ENCODE data around the gene DIABLO.
"Not testable (repeated sequence)": the region's sequence is repeated elsewhere in the genome, so short reads cannot be mapped to it uniquely, and the experiment has no call there.

DIABLO gene

GRCh38 chr12:122225683-122226365 lies at the start of gene DIABLO:
TSS of gene DIABLO (minus strand) at chr12:122226052. CDS start at chr12:122226014, 38 bp downstream.
- peak; percentile 100 for DNase-seq

DNA sequence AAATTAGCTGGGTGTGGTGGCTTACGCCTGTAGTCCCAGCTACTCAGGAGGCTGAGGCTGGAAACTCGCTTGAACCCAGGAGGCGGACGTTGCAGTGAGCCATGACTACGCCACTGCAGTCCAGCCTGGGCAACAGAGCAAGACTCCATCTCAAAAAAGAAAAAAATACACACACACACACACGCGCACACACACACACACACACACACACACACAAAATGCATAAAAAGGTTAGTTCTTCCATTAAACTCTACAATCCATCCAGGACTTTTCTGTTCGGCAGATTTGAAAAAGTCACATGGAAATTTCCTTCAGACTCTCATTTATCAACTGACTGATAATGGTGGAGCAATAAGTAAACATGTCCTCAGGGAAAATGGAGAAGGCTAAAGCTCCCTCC lies 49.6 kb upstream of the DIABLO start:
- no peak for DNase-seq

- peak; percentile 98 for DNase-seq
Observed at GRCh38 chr12:122266230-122266901, 40.5 kb upstream of the DIABLO start, which contains the start of gene VPS33A. TSS of gene VPS33A (minus strand) at chr12:122266494. CDS start at chr12:122266408, 86 bp downstream.

- DNase-seq, result no peak
Observed at GRCh38 chr12:122265886-122266229, 40.0 kb upstream of the DIABLO start.

DNA sequence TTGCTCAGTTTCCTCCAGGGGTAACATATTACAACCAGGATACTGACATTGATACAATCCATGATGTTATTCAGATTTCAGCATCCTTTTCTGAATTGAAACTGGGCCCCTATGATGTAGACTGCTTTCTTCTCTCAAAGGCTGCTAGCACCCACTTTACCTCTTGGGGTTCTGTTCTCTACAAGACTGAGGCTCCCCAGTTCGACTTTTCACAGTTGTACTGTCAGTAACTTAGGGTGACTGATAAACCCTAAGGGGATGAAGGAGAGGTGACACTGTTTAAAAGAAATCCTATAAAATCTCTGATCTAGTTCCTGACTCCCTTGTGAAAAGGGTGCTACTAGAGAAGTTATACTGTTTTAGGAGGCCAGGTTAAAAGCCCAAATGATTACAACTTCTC lies 39.6 kb upstream of the DIABLO start:
- no peak for DNase-seq

GRCh38 chr12:122260735-122261134 lies 34.9 kb upstream of the DIABLO start:
- not testable (repeated sequence) for DNase-seq

DNA sequence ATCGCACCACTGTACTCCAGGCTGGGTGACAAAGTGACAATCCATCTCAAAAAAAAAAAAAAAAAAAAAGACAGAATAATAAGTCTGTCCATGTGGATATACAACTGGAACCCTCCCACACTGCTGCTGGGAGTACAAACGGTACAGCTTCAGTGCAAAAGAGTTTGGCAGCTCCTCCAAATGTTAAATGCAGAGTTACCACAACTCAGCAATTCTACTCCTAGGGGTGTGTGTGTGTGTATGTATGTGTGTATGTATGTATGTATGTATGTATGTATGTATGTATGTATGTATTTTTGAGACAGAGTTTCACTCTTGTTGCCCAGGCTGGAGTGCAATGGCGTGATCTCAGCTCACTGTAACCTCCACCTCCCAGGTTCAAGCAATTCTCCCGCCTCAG lies 33.1 kb upstream of the DIABLO start:
- DNase-seq, result not testable (repeated sequence)

GRCh38 chr12:122258462-122258861 lies 32.6 kb upstream of the DIABLO start:
- not testable (repeated sequence) for DNase-seq

GRCh38 chr12:122250536-122250935 lies 24.7 kb upstream of the DIABLO start:
- DNase-seq, result no peak

DNA sequence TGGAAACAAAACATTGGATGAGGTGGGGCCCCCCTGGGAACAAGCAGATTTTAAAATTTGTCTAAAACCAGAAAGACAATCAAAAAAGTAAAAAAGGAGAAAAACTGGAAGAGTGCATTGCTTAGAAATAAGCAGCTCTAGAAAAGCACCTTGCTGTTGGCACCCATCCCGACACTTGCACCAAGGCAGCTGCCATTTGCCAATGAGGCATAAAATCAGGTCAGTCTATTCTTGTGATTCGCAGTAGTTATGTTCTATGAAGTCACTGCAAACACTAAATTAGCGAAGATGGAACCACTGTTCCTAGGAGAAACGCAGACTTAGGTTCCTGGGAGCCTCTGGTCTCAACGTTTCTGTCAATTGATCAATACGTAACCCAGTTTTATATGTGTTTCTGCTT lies 24.2 kb upstream of the DIABLO start:
- no peak for DNase-seq

- no peak for DNase-seq
Observed at GRCh38 chr12:122245553-122245952, 19.7 kb upstream of the DIABLO start.

GRCh38 chr12:122244565-122245371 lies 18.9 kb upstream of the DIABLO start:
- no peak for DNase-seq

- DNase-seq, result no peak
Observed at GRCh38 chr12:122243965-122244364, 18.1 kb upstream of the DIABLO start.

- no peak for DNase-seq
Observed at GRCh38 chr12:122238861-122239260, 13.0 kb upstream of the DIABLO start.

- no peak for DNase-seq
Observed at GRCh38 chr12:122235741-122236140, 9.9 kb upstream of the DIABLO start.

DNA sequence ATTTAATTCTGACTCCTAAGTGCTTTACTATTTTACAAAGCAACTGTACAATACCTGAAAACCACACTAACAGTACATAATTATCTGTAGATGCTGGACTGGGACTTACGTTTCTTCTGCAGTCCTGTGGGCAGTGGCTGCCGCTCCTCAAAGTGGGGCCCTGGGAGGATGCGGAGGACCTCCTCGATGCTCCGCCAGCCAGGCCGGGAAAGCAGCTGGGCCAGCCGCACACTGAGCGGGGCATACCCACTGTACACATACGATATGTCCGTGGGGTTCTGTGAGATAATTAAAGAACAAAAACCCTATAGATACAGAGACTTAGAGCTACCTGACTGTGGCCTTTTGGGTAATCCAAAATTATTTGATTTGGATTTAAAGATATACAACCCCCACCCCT lies 6.8 kb upstream of the DIABLO start:
- DNase-seq, result no peak

GRCh38 chr12:122230798-122231197 lies 4.9 kb upstream of the DIABLO start:
- DNase-seq, result no peak

GRCh38 chr12:122228092-122228491 lies 2.2 kb upstream of the DIABLO start:
- DNase-seq, result no peak

DNA sequence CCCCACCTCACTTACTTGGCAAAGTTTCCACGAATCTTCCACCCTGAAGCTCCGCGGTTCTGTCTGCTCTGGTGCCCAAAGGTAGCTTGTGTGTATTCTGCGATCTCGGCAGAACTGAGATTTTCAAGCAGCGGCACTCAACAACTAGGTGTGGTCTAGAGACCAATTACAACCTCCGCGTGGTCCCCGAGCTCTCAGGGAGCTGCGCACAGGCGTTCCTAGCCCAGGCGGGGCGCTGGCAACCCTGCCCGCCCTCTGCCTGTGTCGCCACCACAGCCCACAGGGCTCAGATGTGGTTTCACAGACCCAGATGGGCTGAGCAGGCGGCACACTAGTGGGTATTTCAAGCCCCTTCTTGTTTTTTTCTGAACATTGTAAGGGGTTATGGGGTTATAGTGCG lies 1.5 kb upstream of the DIABLO start:
- DNase-seq, result no peak

DNA sequence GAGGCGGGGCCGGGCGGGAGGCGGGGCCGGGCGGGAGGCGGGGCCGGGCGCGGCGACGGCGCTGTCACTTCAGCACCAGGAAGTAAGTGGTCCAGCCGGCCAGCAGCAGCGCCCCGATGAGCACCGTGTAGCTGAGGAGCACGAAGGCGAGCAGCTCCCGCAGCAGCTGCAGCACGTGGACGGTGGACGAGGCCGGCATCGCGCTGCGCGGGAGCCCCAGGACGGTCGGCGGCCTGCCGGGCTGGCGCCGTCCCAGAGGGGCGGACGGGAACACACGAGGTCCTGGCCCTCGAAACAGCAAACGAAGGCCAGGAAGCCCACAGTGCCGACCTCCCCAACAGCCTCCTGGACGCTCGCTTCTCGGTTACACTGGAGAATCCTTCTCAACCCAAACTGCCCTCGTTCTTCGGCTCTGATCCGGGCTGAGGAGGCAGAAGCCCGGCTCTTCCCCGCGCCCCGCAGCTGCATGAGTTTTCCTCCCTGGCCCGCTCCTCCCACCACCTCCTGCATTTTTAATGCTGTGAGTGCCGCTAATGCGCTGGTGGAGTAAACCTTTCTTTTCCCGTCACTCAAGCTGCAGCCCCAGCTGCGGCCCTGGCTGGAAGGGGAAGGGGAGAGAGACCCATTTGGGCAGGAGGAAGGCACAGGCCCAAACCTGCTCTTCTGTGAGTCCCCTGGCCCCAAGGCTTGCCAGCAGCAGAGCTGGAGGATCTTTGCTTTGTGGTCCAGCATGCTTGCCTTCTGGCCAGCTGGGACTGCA lies 694 bp upstream of the DIABLO start:
- DNase-seq, result peak; percentile 25

GRCh38 chr12:122216445-122216844 lies 9.4 kb downstream of the DIABLO start:
- no peak for DNase-seq

- DNase-seq, result no peak
Observed at GRCh38 chr12:122215771-122216170, 10.1 kb downstream of the DIABLO start.

Data from right hindlimb (tissue), 1 donor.